AG10803 (cell line): ENCODE data around the gene GALNS.

Experiments
- DNase-seq: peaks from one replicate; pipeline ENCODE4 v3.0.0; 2010; ENCODE audit warnings: low read depth
- H3K4me3 ChIP-seq: 2 replicates; pipeline ENCODE4 v1.5.1; 2011; ENCODE audit warnings: mild to moderate bottlenecking, low read length, control low read depth
- TF ChIP-seq, protein P1 (sequence below): conservative IDR thresholded peaks from 2 replicates; pipeline ENCODE4 v1.5.1; 2011; ENCODE audit warnings: mild to moderate bottlenecking, low read length, control low read depth, inconsistent platforms

The GALNS gene

GRCh38 chr16:88855176-88855575, 1.6 kb downstream of the GALNS start:
- DNase-seq, result no peak
- TF ChIP-seq, protein P1, sequence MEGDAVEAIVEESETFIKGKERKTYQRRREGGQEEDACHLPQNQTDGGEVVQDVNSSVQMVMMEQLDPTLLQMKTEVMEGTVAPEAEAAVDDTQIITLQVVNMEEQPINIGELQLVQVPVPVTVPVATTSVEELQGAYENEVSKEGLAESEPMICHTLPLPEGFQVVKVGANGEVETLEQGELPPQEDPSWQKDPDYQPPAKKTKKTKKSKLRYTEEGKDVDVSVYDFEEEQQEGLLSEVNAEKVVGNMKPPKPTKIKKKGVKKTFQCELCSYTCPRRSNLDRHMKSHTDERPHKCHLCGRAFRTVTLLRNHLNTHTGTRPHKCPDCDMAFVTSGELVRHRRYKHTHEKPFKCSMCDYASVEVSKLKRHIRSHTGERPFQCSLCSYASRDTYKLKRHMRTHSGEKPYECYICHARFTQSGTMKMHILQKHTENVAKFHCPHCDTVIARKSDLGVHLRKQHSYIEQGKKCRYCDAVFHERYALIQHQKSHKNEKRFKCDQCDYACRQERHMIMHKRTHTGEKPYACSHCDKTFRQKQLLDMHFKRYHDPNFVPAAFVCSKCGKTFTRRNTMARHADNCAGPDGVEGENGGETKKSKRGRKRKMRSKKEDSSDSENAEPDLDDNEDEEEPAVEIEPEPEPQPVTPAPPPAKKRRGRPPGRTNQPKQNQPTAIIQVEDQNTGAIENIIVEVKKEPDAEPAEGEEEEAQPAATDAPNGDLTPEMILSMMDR, result no peak
- no peak overlapping the region for H3K4me3 ChIP-seq

GRCh38 chr16:88854306-88855111, 2.2 kb downstream of the GALNS start:
- TF ChIP-seq, protein P1, result no peak
- DNase-seq, result no peak

DNA sequence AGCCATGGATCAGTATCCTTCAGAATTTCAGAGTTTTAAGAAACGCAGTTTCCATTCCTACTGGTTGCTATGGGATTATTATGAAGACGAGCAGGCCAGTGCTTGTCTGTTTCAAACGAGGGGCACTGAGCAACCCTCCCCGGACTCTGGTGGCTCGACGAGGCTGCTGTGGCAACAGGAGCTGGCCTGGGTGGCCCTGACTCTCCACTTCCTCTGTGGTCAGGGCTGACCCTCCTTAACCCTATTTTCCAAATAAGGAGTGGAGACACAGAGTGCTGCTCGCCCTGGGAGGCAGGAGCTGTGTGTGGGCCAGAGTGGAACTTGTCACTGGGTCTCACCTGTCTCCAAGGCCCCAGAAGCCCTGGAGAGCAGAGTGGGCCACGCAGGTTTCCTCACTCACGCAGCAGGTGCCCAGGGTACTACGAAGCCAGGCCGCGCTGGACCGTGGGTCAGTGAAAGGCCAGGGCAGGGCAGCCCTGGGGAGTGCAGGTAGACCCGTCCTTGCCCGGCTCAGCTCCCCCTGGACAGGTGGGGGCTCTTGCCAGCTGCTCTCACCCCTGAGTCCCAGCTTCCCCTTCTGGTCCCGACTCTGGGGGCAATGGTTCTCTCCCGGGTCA, 3.3 kb downstream of the GALNS start:
- no peak for DNase-seq
- no peak overlapping the region for H3K4me3 ChIP-seq
- TF ChIP-seq, protein P1, result no peak

More at GRCh38 chr16:88854306-88855111, 2.2 kb downstream of the GALNS start:
- no peak overlapping the region for H3K4me3 ChIP-seq

DNA sequence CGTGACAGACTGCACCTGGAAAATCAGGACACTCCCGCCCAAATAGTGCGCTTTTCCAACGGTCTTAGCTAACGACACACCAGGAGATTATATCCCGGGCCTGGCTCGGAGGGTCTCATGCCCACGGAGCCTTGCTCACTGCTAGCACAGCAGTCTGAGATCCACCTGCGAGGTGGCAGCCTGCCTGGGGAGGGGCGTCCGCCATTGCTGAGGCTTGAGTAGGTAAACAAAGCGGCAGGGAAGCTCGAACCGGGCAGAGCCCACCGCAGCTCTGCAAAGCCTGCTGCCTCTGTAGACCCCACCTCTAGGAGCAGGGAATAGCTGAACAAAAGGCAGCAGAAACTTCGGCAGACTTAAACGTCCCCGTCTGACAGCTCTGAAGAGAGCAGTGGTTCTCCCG, 5.1 kb downstream of the GALNS start:
- DNase-seq, result no peak
- H3K4me3 ChIP-seq, result no peak overlapping the region
- TF ChIP-seq, protein P1, result no peak

DNA sequence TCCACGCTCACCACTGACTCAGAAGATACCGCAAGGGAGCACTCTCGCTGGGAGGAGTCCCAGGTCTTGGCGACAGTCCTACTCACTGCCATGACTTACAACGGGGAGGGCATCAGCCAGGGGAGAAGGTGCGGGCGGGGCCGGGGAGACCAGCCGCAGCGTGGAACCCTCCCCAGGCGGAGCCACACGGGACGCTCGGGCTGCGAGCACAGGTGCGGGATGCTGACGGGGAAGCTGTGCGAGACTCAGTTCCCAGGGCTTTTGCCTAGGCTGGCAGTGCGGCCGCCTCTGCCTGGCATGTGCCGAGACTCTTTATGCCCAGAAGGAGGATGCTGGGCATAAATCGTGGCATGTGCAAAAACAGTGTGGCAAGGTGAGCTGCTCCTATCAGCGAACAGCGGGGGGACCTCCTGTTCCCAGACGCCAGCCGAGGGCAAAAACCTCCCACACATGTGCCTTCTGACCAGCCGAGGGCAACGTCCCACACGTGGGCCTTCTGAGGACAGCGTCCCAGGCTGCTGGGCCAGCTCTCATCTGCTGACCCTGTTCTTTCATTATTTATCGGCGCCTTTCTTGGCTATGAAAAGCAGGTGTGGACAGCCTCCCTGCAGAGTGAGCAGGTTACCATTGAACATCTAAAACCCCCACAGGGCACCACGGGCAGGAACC, 6.1 kb downstream of the GALNS start:
- DNase-seq, result no peak
- TF ChIP-seq, protein P1, result no peak
- H3K4me3 ChIP-seq, result no peak overlapping the region

GRCh38 chr16:88848557-88848956, 8.2 kb downstream of the GALNS start:
- DNase-seq, result no peak
- TF ChIP-seq, protein P1, result no peak
- H3K4me3 ChIP-seq, result no peak overlapping the region
